K562 (cell line): Measurements from ENCODE around the gene SMARCA4. TPM values are rescaled to one million over a fixed set of nuclear protein-coding genes. Genes with fewer than 3 reads are reported as not detected.

Experiments
- ATAC-seq: fragments of 200-7000 bp; cut with Tn5 transposase; 3 replicates; pipeline ENCODE4 v1.9.1; 2020; ENCODE audit warnings: moderate library complexity
- BruUV-seq: library from RNA; stranded (reverse); fragments of 400-500 nt; replicated peaks from 2 replicates; lab custom pipeline; 2021; lab: Mats Ljungman, UMichigan
- CTCF ChIA-PET: fragments of 300-600 bp; formaldehyde crosslinking; extraction: SDS; loops from one replicate; lab custom pipeline; 2021; ENCODE audit warnings: low intra/inter-chr PET ratio; lab: Yijun Ruan, JAX
- POLR2A ChIA-PET: fragments of 300-600, 350-650 bp; sonication (Branson Sonifier 250); formaldehyde crosslinking; extraction: SDS; loops from one replicate; lab custom pipeline; 2021; ENCODE audit warnings: antibody characterized with exemption, inconsistent platforms; lab: Yijun Ruan, JAX
- DNase-seq, 4 experiments: peaks; one replicate each; pipeline versions ENCODE4 v3.0.0 to v3.0.0-alpha.2; 2011 to 2018; ENCODE audit warnings: low spot score in 3 of 4, mixed read lengths in 3 of 4; ENCODE audit errors: extremely low read depth in 1 of 4
- FAIRE-seq: peaks from 2 replicates; lab custom pipeline; 2011; peaks lifted over from hg19 to GRCh38; lab: Jason Lieb, UNC
- H2AFZ ChIP-seq: 2 replicates; pipeline ENCODE4 v1.6.0; 2011; ENCODE audit warnings: low read depth, low read length, control low read depth, inconsistent platforms
- H3K27ac ChIP-seq: fragments of 200-600 bp; 3 replicates; pipeline ENCODE4 v1.8.0; 2011; ENCODE audit warnings: low read depth, mild to moderate bottlenecking, control low read depth, inconsistent platforms, low read length, moderate library complexity, mixed read lengths; ENCODE audit errors: extremely low read depth
- H3K27me3 ChIP-seq, 2 experiments: fragments of 300-600 bp in 1 of 2; 2 replicates in 1 of 2; 3 replicates in 1 of 2; pipeline versions ENCODE4 v1.6.0 to v1.8.0; 2011; ENCODE audit warnings: inconsistent platforms in 2 of 2, low read length in 2 of 2, mild to moderate bottlenecking in 1 of 2, mixed read lengths in 1 of 2, moderate library complexity in 1 of 2; ENCODE audit not compliant: control insufficient read depth in 2 of 2, insufficient read depth in 2 of 2
- H3K36me3 ChIP-seq: fragments of 300-600 bp; 3 replicates; pipeline ENCODE4 v1.8.0; 2011; ENCODE audit warnings: mild to moderate bottlenecking, low read length, inconsistent platforms; ENCODE audit not compliant: control insufficient read depth, insufficient read depth
- H3K4me1 ChIP-seq, 2 experiments: fragments of 200-600 bp in 1 of 2; replicated peaks in 1 of 2; 2 replicates in 1 of 2; 3 replicates in 1 of 2; pipeline versions ENCODE4 v1.5.1 to v1.8.0; 2011; ENCODE audit warnings: inconsistent platforms in 2 of 2, low read length in 2 of 2, mild to moderate bottlenecking in 1 of 2, mixed read lengths in 1 of 2, moderate library complexity in 1 of 2; ENCODE audit not compliant: control insufficient read depth in 2 of 2, insufficient read depth in 2 of 2
- H3K4me2 ChIP-seq: 2 replicates; pipeline ENCODE4 v1.6.1; 2011; ENCODE audit warnings: low read length, control low read depth, inconsistent platforms, mixed read lengths; ENCODE audit not compliant: insufficient read depth
- H3K4me3 ChIP-seq: fragments of 200-600 bp; sonication (generic), shearing (Covaris generic); 2 replicates; pipeline ENCODE4 v1.5.1; 2016; ENCODE audit warnings: control low read depth, inconsistent platforms
- H3K79me2 ChIP-seq: fragments of 200-600 bp; 3 replicates; pipeline ENCODE4 v1.8.0; 2011; ENCODE audit warnings: low read length, inconsistent platforms; ENCODE audit not compliant: control insufficient read depth, insufficient read depth
- H3K9ac ChIP-seq, 2 experiments: 2 replicates each; pipeline versions ENCODE4 v1.6.0 to v1.6.1; 2011; ENCODE audit warnings: low read depth in 2 of 2, low read length in 2 of 2, control low read depth in 1 of 2, inconsistent platforms in 1 of 2, mild to moderate bottlenecking in 1 of 2, mixed read lengths in 1 of 2; ENCODE audit not compliant: insufficient read depth in 1 of 2
- H3K9me1 ChIP-seq: one replicate; pipeline ENCODE4 v1.6.0; 2011; ENCODE audit warnings: inconsistent platforms, mild to moderate bottlenecking, low read length, moderate library complexity; ENCODE audit not compliant: control insufficient read depth, insufficient read depth
- H3K9me3 ChIP-seq: replicated peaks from 2 replicates; pipeline ENCODE4 v1.5.1; 2011; ENCODE audit warnings: low read depth, low read length, inconsistent platforms; ENCODE audit not compliant: control insufficient read depth, insufficient read depth
- H4K20me1 ChIP-seq: replicated peaks from 2 replicates; pipeline ENCODE4 v1.6.1; 2011; ENCODE audit warnings: low read length, inconsistent platforms, mixed read lengths; ENCODE audit not compliant: control insufficient read depth, insufficient read depth
- DMBX1 ChIP-seq: fragments of 250-450 bp; sonication (Bioruptor Pico); IDR thresholded peaks from 2 replicates; pipeline ENCODE4 v1.8.0; 2022; ENCODE audit warnings: inconsistent platforms, mild to moderate bottlenecking, moderate library complexity, borderline replicate concordance
- GABPA ChIP-seq: fragments of 200-800 bp; sonication (Bioruptor generic); conservative IDR thresholded peaks from 2 replicates; pipeline ENCODE4 v1.6.1; 2016; ENCODE audit warnings: low read depth, missing genetic modification characterization, missing compliant biosample characterization
- HNRNPH1 ChIP-seq: fragments of 200-400 bp; formaldehyde crosslinking; optimal IDR thresholded peaks from 2 replicates; pipeline ENCODE3; 2017; ENCODE audit warnings: low read depth, mild to moderate bottlenecking, low read length, moderate library complexity
- KLF16 ChIP-seq: IDR thresholded peaks from 2 replicates; pipeline ENCODE4 v1.6.1; 2016; ENCODE audit warnings: antibody characterized with exemption
- MCM7 ChIP-seq, 2 experiments: fragments of 450-650 bp; IDR thresholded peaks; 2 replicates each; pipeline ENCODE4 v1.6.1; 2016 to 2018
- MTA3 ChIP-seq: fragments of 450-650 bp; formaldehyde crosslinking; IDR thresholded peaks from 2 replicates; pipeline ENCODE4 v1.6.1; 2017; ENCODE audit warnings: mild to moderate bottlenecking, borderline replicate concordance
- NUFIP1 ChIP-seq: fragments of 450-650 bp; IDR thresholded peaks from 2 replicates; pipeline ENCODE4 v1.6.1; 2018; ENCODE audit not compliant: partially characterized antibody
- OTX1 ChIP-seq: fragments of 450-650 bp; formaldehyde crosslinking; IDR thresholded peaks from 2 replicates; pipeline ENCODE4 v1.4.0; 2022; ENCODE audit warnings: mild to moderate bottlenecking
- RAD51 ChIP-seq: fragments of 450-650 bp; IDR thresholded peaks from 2 replicates; pipeline ENCODE4 v1.7.1; 2016; ENCODE audit warnings: low read depth, mild to moderate bottlenecking, borderline replicate concordance
- RCOR1 ChIP-seq, 2 experiments: IDR thresholded peaks; 2 replicates each; pipeline ENCODE4 v1.6.1; 2012; ENCODE audit warnings: low read depth in 2 of 2, low read length in 2 of 2, borderline replicate concordance in 1 of 2, improper control_type of control experiment in 1 of 2
- SAFB2 ChIP-seq: fragments of 200-400 bp; formaldehyde crosslinking; IDR thresholded peaks from 2 replicates; pipeline ENCODE4 v1.6.1; 2018; ENCODE audit warnings: borderline replicate concordance, low read length, low read depth, moderate library complexity; ENCODE audit not compliant: severe bottlenecking
- SNIP1 ChIP-seq: fragments of 450-650 bp; IDR thresholded peaks from 2 replicates; pipeline ENCODE4 v1.7.1; 2017; ENCODE audit warnings: low read depth, mild to moderate bottlenecking
- YY1 ChIP-seq, 3 experiments: IDR thresholded peaks; 2 replicates each; pipeline ENCODE4 v1.6.1; 2011; ENCODE audit warnings: low read length in 2 of 3, mild to moderate bottlenecking in 2 of 3, moderate library complexity in 2 of 3, borderline replicate concordance in 1 of 3, control low read depth in 1 of 3, low read depth in 1 of 3; ENCODE audit not compliant: insufficient read depth in 3 of 3, insufficient replicate concordance in 2 of 3, control insufficient read depth in 1 of 3, insufficient read length in 1 of 3; ENCODE audit errors: extremely low read depth in 1 of 3
- ZNF174 ChIP-seq: fragments of 250-450 bp; sonication (Bioruptor Pico); IDR thresholded peaks from 2 replicates; pipeline ENCODE4 v1.4.0; 2020; ENCODE audit warnings: mild to moderate bottlenecking
- ZNF282 ChIP-seq: sonication (generic); formaldehyde crosslinking; IDR thresholded peaks from 2 replicates; pipeline ENCODE4 v1.8.1; 2023; ENCODE audit warnings: missing genetic modification reagents
- WGBS: fragments of 100-300 bp; shearing (Covaris generic); methylation state at CpG from one replicate; pipeline ENCODE4 v1.1.6; 2016; ENCODE audit warnings: low coverage, mixed read lengths; ENCODE audit not compliant: insufficient coverage; ENCODE audit errors: missing lambda C conversion rate; 5-methylcytosine and 5-hydroxymethylcytosine counted together
- in situ Hi-C: fragments of 300-500 bp; cut with MboI; formaldehyde crosslinking; loops from 4 replicates; pipeline ENCODE4 v1.15.0; 2018; ENCODE audit warnings: inconsistent platforms, mixed read lengths
- intact Hi-C: fragments of 100-400 bp; cut with micrococcal nuclease; formaldehyde crosslinking; loops from 2 replicates; pipeline ENCODE4 v1.14.2; 2022
- polyA plus RNA-seq, 8 experiments: library from polyadenylated mRNA; depleted of rRNA in 4 of 8; stranded (reverse) in 5 of 8; unstranded in 3 of 8; fragments of >200 nt; fragmentation: Nextera tagmentation in 2 of 8; fragmentation: Illumina TruSeq in 1 of 8; extraction: Ambion mirVana in 2 of 8; extraction: Trizol in 1 of 8; gene quantifications; 2 replicates each; pipeline versions ENCODE4 v1.2.1 to v1.2.3, GENCODE V29; 2011 to 2014; ENCODE audit warnings: inconsistent platforms in 1 of 8, missing spikeins in 1 of 8
- total RNA-seq, 7 experiments: library from RNA; depleted of rRNA in 6 of 7; stranded (reverse); fragments of >200 nt in 6 of 7; fragmentation: Illumina TruSeq in 2 of 7; extraction: Trizol in 2 of 7; gene quantifications; 2 replicates each; pipeline versions ENCODE4 v1.2.1 to v1.2.3, GENCODE V29; 2011 to 2021; ENCODE audit warnings: low replicate concordance in 1 of 7
- TF ChIP-seq, protein P1 (sequence below): sonication (generic); formaldehyde crosslinking; IDR thresholded peaks from 2 replicates; pipeline ENCODE4 v1.8.0; 2022; ENCODE audit warnings: mild to moderate bottlenecking, missing genetic modification reagents, borderline replicate concordance
- TF ChIP-seq, protein P2 (sequence below): fragments of 200-800 bp; sonication (Bioruptor generic); IDR thresholded peaks from 2 replicates; pipeline ENCODE4 v1.6.1; 2017; ENCODE audit warnings: missing genetic modification characterization, missing compliant biosample characterization

SMARCA4 gene
- total and polyA plus RNA-seq, 9 of the 15 experiments (the other 6 are each of a cell fraction or from before 2014, with no cell fraction given) = 19.3 to 207 (median 52.1) TPM

DNA sequence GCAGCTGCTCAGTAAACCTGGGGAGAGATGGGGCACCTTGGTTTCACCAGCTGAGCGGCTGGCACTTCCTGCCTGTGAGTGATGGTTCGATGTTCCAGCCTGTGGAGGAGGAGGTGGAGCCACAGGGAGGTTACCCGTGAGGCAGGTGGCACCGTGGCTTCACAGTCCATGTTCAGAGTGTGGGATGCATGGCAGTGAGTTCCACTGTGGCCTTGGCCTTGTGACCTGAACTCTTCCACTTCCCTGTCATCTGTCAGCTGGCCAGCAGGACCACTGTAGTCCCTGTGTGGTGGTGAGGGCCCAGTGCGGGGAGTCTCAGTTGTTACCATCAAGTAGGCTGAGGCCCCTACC lies 16.9 kb downstream of the SMARCA4 start:
- Histone ChIP-seq H4K20me1 (peaks cover 15% of the 10 kb centered on the region), H3K36me3 (peaks cover 30% of the 10 kb centered on the region; the same call in 2 of the 3 replicates), H3K9me3 (no peaks in the 10 kb centered on the region; the same call in 1 of the 2 replicates), H3K79me2 (peaks cover 93% of the 10 kb centered on the region), H3K9me1 (peaks cover 4% of the 10 kb centered on the region), H2AFZ (no peak overlapping the region), H3K27ac (no peak overlapping the region), H3K27me3 (no peaks in the 10 kb centered on the region), H3K4me3 (no peak overlapping the region), H3K4me2 (no peak overlapping the region), H3K9ac (peak overlapping the region in 1 of 2 experiments; percentile 18; a peak in 2 of 4 replicates), H3K4me1 (peaks cover 0 to 10% of the 10 kb centered on the region in 2 experiments; a peak in 2 of 5 replicates)
- in situ Hi-C loops (no loop called here), intact Hi-C loops (no loop called here)
- CTCF ChIA-PET = interaction anchor here (0.6 kb wide), 1 partner anchor 49 kb away, joined by 3 read pairs; the partner anchor contains the start of genes TIMM29 and YIPF2
- DNase-seq = no peak
- 84% methylated on average over 5 of the region's 5 CpGs for WGBS
- BruUV-seq = no TSS peak
- POLR2A ChIA-PET = no interaction called here
- no peak for FAIRE-seq
- no peak for ATAC-seq
- TF ChIP-seq HNRNPH1 = no peak
- no peak for TF ChIP-seq KLF16
- TF ChIP-seq SAFB2 = no peak
- no peak for TF ChIP-seq MCM7 (IDR thresholded peaks at IDR 0.05)
- no peak for TF ChIP-seq OTX1 (CRISPR knock-in tag)
- no peak for TF ChIP-seq YY1 (IDR thresholded peaks at IDR 0.05; ENCODE audit: borderline replicate concordance in 1 of 3, control insufficient read depth in 1 of 3, extremely low read depth in 1 of 3, insufficient read depth in 3 of 3, insufficient read length in 1 of 3, insufficient replicate concordance in 2 of 3, low read depth in 1 of 3, low read length in 2 of 3)
- TF ChIP-seq NUFIP1 = no peak
- TF ChIP-seq MTA3 = no peak
- TF ChIP-seq, protein P1, sequence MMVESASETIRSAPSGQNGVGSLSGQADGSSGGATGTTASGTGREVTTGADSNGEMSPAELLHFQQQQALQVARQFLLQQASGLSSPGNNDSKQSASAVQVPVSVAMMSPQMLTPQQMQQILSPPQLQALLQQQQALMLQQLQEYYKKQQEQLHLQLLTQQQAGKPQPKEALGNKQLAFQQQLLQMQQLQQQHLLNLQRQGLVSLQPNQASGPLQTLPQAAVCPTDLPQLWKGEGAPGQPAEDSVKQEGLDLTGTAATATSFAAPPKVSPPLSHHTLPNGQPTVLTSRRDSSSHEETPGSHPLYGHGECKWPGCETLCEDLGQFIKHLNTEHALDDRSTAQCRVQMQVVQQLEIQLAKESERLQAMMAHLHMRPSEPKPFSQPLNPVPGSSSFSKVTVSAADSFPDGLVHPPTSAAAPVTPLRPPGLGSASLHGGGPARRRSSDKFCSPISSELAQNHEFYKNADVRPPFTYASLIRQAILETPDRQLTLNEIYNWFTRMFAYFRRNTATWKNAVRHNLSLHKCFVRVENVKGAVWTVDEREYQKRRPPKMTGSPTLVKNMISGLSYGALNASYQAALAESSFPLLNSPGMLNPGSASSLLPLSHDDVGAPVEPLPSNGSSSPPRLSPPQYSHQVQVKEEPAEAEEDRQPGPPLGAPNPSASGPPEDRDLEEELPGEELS (CRISPR knock-in tag) = no peak
- TF ChIP-seq GABPA (tag) = no peak
- no peak for TF ChIP-seq DMBX1 (CRISPR knock-in tag)
- TF ChIP-seq ZNF282 (CRISPR knock-in tag) = no peak
- no peak for TF ChIP-seq RCOR1 (IDR thresholded peaks at IDR 0.05; ENCODE audit: borderline replicate concordance in 1 of 2, low read depth in 2 of 2, low read length in 2 of 2)
- TF ChIP-seq SNIP1 = no peak
- TF ChIP-seq, protein P2, sequence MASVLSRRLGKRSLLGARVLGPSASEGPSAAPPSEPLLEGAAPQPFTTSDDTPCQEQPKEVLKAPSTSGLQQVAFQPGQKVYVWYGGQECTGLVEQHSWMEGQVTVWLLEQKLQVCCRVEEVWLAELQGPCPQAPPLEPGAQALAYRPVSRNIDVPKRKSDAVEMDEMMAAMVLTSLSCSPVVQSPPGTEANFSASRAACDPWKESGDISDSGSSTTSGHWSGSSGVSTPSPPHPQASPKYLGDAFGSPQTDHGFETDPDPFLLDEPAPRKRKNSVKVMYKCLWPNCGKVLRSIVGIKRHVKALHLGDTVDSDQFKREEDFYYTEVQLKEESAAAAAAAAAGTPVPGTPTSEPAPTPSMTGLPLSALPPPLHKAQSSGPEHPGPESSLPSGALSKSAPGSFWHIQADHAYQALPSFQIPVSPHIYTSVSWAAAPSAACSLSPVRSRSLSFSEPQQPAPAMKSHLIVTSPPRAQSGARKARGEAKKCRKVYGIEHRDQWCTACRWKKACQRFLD = no peak
- TF ChIP-seq RAD51 = no peak
- no peak for TF ChIP-seq ZNF174 (CRISPR knock-in tag)
